ENCODE results near the gene SFN. TPM values are rescaled to one million over a fixed set of nuclear protein-coding genes. Genes with fewer than 3 reads are reported as not detected.

Gene SFN
- total RNA-seq, 1 experiment from 2014 or later: 245 TPM

DNA sequence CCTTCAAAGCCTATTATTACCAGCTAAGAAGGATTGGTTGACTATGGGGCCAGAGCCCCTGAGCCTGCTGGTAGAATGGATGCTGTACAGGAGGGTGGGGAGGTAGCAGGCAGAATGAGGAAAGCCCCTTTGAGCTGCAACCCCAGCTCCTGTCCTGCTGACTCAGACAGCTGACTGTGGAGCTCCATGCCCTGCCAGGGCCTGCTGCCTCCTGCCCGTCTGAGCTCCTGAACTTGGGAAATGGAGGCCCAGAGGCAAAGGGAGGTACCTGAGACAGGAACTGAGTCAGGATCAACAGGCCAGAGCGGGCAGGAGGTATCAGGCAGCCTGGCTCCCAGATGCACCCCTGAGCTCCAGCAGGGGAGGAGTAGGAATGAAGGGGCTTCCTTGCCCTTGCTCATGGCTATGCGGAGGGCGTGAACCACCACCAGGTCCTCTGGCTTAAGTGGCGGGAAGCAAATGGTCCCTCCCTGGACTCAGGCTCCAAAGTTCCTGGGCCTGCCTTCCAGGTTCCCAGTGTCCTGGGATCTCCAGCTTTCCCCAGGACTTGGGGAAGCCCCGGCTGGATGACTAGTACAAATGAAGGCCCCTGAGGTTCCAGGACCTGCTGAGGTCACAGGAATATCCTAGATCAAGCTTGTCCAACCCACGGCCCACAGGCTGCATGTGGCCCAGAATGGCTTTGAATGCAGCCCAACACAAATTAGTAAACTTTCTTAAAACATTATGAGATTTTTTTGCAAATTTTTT is 3.9 kb upstream of the SFN start:
- RAD21 ChIA-PET (ENCODE audit: low non-redundant PET in 1 of 2, low total read pairs in 2 of 2, uncharacterized antibody in 2 of 2, unreplicated experiment in 2 of 2): no interaction called here
- no peak overlapping the region for H3K4me3 ChIP-seq (replicated peaks in 1 of 2; ENCODE audit: low read depth in 1 of 2, low read length in 2 of 2)
- H3K27ac ChIP-seq (ENCODE audit: low read depth, low read length): no peak overlapping the region
- H3K9ac ChIP-seq (ENCODE audit: low read length): no peak overlapping the region
- BruUV-seq (replicated peaks): no TSS peak
- peaks cover 0 to 6% of the 10 kb centered on the region in 2 experiments; a peak in 1 of 4 replicates for H3K36me3 ChIP-seq (ENCODE audit: control insufficient read depth in 1 of 2, insufficient read depth in 2 of 2, low read length in 2 of 2)
- H3K4me2 ChIP-seq (ENCODE audit: low read length): peak overlapping the region; percentile 24; the same call in 1 of the 2 replicates
- DNase-seq (ENCODE audit: low read depth, low spot score) (no peak), ATAC-seq (no peak)
- peaks cover 12% of the 10 kb centered on the region for H3K79me2 ChIP-seq (ENCODE audit: insufficient read depth, low read length)
- TF ChIP-seq SIN3A (IDR thresholded peaks at IDR 0.05; ENCODE audit: low read depth) (no peak), POLR2AphosphoS5 (IDR thresholded peaks at IDR 0.05; ENCODE audit: low read depth, low read length) (no peak), SRF (IDR thresholded peaks at IDR 0.05; ENCODE audit: low read depth) (no peak), ZNF274 (IDR thresholded peaks at IDR 0.05; ENCODE audit: low read depth, low read length) (no peak), FOSL1 (IDR thresholded peaks at IDR 0.05; ENCODE audit: low read depth) (no peak), CEBPB (IDR thresholded peaks at IDR 0.05; ENCODE audit: low read depth) (no peak)
- no peaks in the 10 kb centered on the region for H4K20me1 ChIP-seq (ENCODE audit: insufficient read depth)
- H3K27me3 ChIP-seq (ENCODE audit: insufficient read depth, low read length): no peaks in the 10 kb centered on the region
- POLR2A ChIA-PET: interaction anchor here (0.6 to 1.8 kb wide), 4 partner anchors 9 to 997 kb away, joined by 3 to 7 read pairs (median 4); no protein-coding TSS in a partner anchor
- intact Hi-C loops (cut with micrococcal nuclease): no loop called here
- CTCF ChIA-PET: interaction anchor here (0.8 to 3.4 kb wide), 9 partner anchors 9 to 275 kb away, joined by 3 to 14 read pairs (median 4); no protein-coding TSS in a partner anchor
- H3K9me2 ChIP-seq (ENCODE audit: insufficient read depth): no peaks in the 10 kb centered on the region
- H3K4me1 ChIP-seq (ENCODE audit: control insufficient read depth in 1 of 2, insufficient read depth in 2 of 2, low read length in 2 of 2): peaks cover 34 to 76% of the 10 kb centered on the region in 2 experiments
- H2AFZ ChIP-seq (ENCODE audit: low read depth, low read length, poor library complexity, severe bottlenecking): no peak overlapping the region
- H3K9me3 ChIP-seq (ENCODE audit: control insufficient read depth in 1 of 2, insufficient read depth in 1 of 2, low read depth in 1 of 2, low read length in 2 of 2): no peaks in the 10 kb centered on the region

DNA sequence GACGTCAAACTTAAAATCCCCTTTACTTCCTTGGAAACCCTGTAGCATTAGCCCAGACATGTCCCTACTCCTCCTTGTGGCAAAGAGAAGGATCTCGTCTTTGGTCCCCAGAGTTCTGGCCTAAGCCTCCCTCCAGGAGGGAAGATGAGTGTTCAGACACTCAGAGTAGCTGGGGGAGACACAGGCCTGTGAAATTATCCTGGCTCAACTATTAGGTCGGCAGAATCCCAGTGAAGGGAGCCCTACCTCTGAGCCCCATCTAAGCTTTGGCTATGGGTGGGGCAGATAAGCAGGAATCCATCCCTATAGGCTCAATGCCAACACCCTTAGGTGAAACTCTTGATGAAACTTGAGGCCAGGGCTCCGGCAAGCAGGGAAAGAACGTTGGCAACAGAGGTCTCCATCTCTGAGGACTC is 1.7 kb upstream of the SFN start:
- DNase-seq (ENCODE audit: low read depth, low spot score): peak; percentile 54
- BruUV-seq (replicated peaks): no TSS peak
- ATAC-seq: no peak
- Histone ChIP-seq H3K4me1 (ENCODE audit: control insufficient read depth in 1 of 2, insufficient read depth in 2 of 2, low read length in 2 of 2) (peaks cover 30 to 73% of the 10 kb centered on the region in 2 experiments), H3K9me2 (ENCODE audit: insufficient read depth) (no peaks in the 10 kb centered on the region), H3K4me2 (ENCODE audit: low read length) (peak overlapping the region; percentile 100), H3K9ac (ENCODE audit: low read length) (peak overlapping the region; percentile 99), H3K9me3 (ENCODE audit: control insufficient read depth in 1 of 2, insufficient read depth in 1 of 2, low read depth in 1 of 2, low read length in 2 of 2) (no peaks in the 10 kb centered on the region), H3K27ac (ENCODE audit: low read depth, low read length) (peak overlapping the region; percentile 100), H2AFZ (ENCODE audit: low read depth, low read length, poor library complexity, severe bottlenecking) (no peak overlapping the region), H3K79me2 (ENCODE audit: insufficient read depth, low read length) (peaks cover 20% of the 10 kb centered on the region), H3K27me3 (ENCODE audit: insufficient read depth, low read length) (no peaks in the 10 kb centered on the region), H4K20me1 (ENCODE audit: insufficient read depth) (no peaks in the 10 kb centered on the region), H3K4me3 (replicated peaks in 1 of 2; ENCODE audit: low read depth in 1 of 2, low read length in 2 of 2) (peak overlapping the region in 1 of 2 experiments; percentile 96; a peak in 2 of 4 replicates), H3K36me3 (ENCODE audit: control insufficient read depth in 1 of 2, insufficient read depth in 2 of 2, low read length in 2 of 2) (0 out of 4 replicates have a peak, but pooled peaks cover 0 to 5% of the 10 kb centered on the region in 2 experiments)
- CTCF ChIA-PET: interaction anchor here (1.6 to 3.4 kb wide), 4 partner anchors 9 to 259 kb away, joined by 5 to 14 read pairs (median 8); no protein-coding TSS in a partner anchor
- RAD21 ChIA-PET (ENCODE audit: low non-redundant PET in 1 of 2, low total read pairs in 2 of 2, uncharacterized antibody in 2 of 2, unreplicated experiment in 2 of 2): interaction anchor here (0.6 to 1.1 kb wide), 2 partner anchors 10 to 12 kb away, joined by 5 to 9 read pairs; no protein-coding TSS in a partner anchor
- no peak for TF ChIP-seq YY1 (IDR thresholded peaks at IDR 0.05; ENCODE audit: extremely low read depth, insufficient replicate concordance, low read depth, low read length)
- TF ChIP-seq, protein P1, sequence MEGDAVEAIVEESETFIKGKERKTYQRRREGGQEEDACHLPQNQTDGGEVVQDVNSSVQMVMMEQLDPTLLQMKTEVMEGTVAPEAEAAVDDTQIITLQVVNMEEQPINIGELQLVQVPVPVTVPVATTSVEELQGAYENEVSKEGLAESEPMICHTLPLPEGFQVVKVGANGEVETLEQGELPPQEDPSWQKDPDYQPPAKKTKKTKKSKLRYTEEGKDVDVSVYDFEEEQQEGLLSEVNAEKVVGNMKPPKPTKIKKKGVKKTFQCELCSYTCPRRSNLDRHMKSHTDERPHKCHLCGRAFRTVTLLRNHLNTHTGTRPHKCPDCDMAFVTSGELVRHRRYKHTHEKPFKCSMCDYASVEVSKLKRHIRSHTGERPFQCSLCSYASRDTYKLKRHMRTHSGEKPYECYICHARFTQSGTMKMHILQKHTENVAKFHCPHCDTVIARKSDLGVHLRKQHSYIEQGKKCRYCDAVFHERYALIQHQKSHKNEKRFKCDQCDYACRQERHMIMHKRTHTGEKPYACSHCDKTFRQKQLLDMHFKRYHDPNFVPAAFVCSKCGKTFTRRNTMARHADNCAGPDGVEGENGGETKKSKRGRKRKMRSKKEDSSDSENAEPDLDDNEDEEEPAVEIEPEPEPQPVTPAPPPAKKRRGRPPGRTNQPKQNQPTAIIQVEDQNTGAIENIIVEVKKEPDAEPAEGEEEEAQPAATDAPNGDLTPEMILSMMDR (IDR thresholded peaks at IDR 0.05 in 2 of 3, conservative IDR thresholded peaks at IDR 0.05 in 1 of 3; ENCODE audit: borderline replicate concordance in 1 of 3, insufficient read depth in 1 of 3, low read depth in 2 of 3, low read length in 2 of 3): peak in 2 of 3 experiments; percentile 56 to 58; a peak in 4 of 6 replicates
- POLR2A ChIA-PET: interaction anchor here (1.4 kb wide), 1 partner anchor 29 kb away, joined by 4 read pairs; the partner anchor contains the start of gene GPN2
- intact Hi-C loops (cut with micrococcal nuclease): loop anchor here (5.0 to 10.0 kb wide), 2 partner anchors 166 to 259 kb away; partner anchors contain the start of gene ARID1A
